DND-41 (cell line): ENCODE measurements around the gene EFCAB9.
"Not testable (repeated sequence)": the region's sequence is repeated elsewhere in the genome, so short reads cannot be mapped to it uniquely, and the experiment has no call there.

Experiments
- ATAC-seq: fragments of 200-7000 bp; cut with Tn5 transposase; 3 replicates; pipeline ENCODE4 v1.9.1; 2021; ENCODE audit warnings: low read depth; ENCODE audit not compliant: insufficient read depth
- DNase-seq: peaks from one replicate; pipeline ENCODE4 v3.0.0-alpha.2; 2020
- H2AFZ ChIP-seq: 2 replicates; pipeline ENCODE4 v1.6.0; 2012; ENCODE audit warnings: low read depth, low read length
- H3K27ac ChIP-seq: 2 replicates; pipeline ENCODE4 v1.5.1; 2012; ENCODE audit warnings: low read length, inconsistent platforms
- H3K27me3 ChIP-seq: fragments of 200-600 bp; sonication (generic); 2 replicates; pipeline ENCODE4 v1.6.0; 2012; ENCODE audit warnings: low read length, mild to moderate bottlenecking, inconsistent platforms; ENCODE audit not compliant: insufficient read depth, poor library complexity
- H3K36me3 ChIP-seq: 2 replicates; pipeline ENCODE4 v1.5.1; 2012; ENCODE audit warnings: low read length, inconsistent platforms; ENCODE audit not compliant: insufficient read depth
- H3K4me1 ChIP-seq: 2 replicates; pipeline ENCODE4 v1.5.1; 2012; ENCODE audit warnings: mild to moderate bottlenecking, low read length; ENCODE audit not compliant: insufficient read depth
- H3K4me2 ChIP-seq: 2 replicates; pipeline ENCODE4 v1.6.0; 2012; ENCODE audit warnings: mild to moderate bottlenecking, moderate library complexity, low read length, inconsistent platforms; ENCODE audit not compliant: insufficient read depth
- H3K4me3 ChIP-seq, 2 experiments: fragments of 200-600 bp in 1 of 2; shearing (Covaris generic) in 1 of 2; 2 replicates each; pipeline ENCODE4 v1.5.1; 2012 to 2016; ENCODE audit warnings: inconsistent platforms in 2 of 2, low read length in 2 of 2, mild to moderate bottlenecking in 2 of 2, low read depth in 1 of 2, moderate library complexity in 1 of 2
- H3K79me2 ChIP-seq: 2 replicates; pipeline ENCODE4 v1.6.0; 2012; ENCODE audit warnings: low read length, inconsistent platforms; ENCODE audit not compliant: insufficient read depth
- H3K9ac ChIP-seq: 2 replicates; pipeline ENCODE4 v1.6.0; 2012; ENCODE audit warnings: low read depth, mild to moderate bottlenecking, inconsistent platforms, low read length, moderate library complexity
- H3K9me3 ChIP-seq: 2 replicates; pipeline ENCODE4 v1.5.1; 2012; ENCODE audit warnings: low read length, moderate library complexity, mild to moderate bottlenecking, inconsistent platforms; ENCODE audit not compliant: insufficient read depth, severe bottlenecking
- H4K20me1 ChIP-seq: 2 replicates; pipeline ENCODE4 v1.6.0; 2012; ENCODE audit warnings: low read length; ENCODE audit not compliant: insufficient read depth
- EZH2 ChIP-seq: IDR thresholded peaks from 3 replicates; pipeline ENCODE4 v1.6.1; 2012; ENCODE audit warnings: borderline replicate concordance, low read depth, mild to moderate bottlenecking, moderate library complexity, low read length, inconsistent platforms; ENCODE audit not compliant: severe bottlenecking
- TF ChIP-seq, protein P1 (sequence below): IDR thresholded peaks from 2 replicates; pipeline ENCODE4 v1.5.1; 2012; ENCODE audit warnings: borderline replicate concordance, low read length, moderate library complexity, mild to moderate bottlenecking; ENCODE audit not compliant: poor library complexity, severe bottlenecking; ENCODE audit errors: extremely low read depth

The EFCAB9 gene

DNA sequence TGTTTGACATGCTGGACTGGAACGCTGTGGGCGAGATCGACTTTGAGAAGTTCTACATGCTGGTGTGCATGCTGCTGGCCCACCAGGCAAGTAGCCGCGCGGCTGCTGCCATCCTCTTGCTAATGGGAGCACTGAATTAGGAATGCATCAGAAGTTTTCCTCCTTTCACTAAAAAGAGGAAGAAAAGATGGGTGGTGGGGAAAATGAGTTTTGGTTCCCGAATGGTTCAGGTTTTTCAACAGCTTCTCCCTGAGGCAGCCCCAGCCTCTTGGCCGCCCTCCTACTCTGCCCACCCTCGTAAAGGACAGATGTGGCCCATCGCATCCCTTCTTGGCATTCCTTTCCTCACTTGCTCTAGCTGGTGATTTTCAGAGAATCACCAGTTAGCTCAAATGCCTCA, 5.5 kb downstream of the EFCAB9 start:
- Histone ChIP-seq H3K27ac (no peak overlapping the region), H4K20me1 (no peaks in the 10 kb centered on the region), H3K4me1 (no peaks in the 10 kb centered on the region), H3K27me3 (no peaks in the 10 kb centered on the region), H3K36me3 (no peaks in the 10 kb centered on the region), H3K4me2 (no peak overlapping the region), H3K9me3 (no peaks in the 10 kb centered on the region), H3K9ac (no peak overlapping the region), H2AFZ (no peak overlapping the region), H3K4me3 (no peak overlapping the region), H3K79me2 (no peaks in the 10 kb centered on the region)
- ATAC-seq (no peak), DNase-seq (no peak)
- TF ChIP-seq, protein P1, sequence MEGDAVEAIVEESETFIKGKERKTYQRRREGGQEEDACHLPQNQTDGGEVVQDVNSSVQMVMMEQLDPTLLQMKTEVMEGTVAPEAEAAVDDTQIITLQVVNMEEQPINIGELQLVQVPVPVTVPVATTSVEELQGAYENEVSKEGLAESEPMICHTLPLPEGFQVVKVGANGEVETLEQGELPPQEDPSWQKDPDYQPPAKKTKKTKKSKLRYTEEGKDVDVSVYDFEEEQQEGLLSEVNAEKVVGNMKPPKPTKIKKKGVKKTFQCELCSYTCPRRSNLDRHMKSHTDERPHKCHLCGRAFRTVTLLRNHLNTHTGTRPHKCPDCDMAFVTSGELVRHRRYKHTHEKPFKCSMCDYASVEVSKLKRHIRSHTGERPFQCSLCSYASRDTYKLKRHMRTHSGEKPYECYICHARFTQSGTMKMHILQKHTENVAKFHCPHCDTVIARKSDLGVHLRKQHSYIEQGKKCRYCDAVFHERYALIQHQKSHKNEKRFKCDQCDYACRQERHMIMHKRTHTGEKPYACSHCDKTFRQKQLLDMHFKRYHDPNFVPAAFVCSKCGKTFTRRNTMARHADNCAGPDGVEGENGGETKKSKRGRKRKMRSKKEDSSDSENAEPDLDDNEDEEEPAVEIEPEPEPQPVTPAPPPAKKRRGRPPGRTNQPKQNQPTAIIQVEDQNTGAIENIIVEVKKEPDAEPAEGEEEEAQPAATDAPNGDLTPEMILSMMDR = no peak
- no peak for TF ChIP-seq EZH2

DNA sequence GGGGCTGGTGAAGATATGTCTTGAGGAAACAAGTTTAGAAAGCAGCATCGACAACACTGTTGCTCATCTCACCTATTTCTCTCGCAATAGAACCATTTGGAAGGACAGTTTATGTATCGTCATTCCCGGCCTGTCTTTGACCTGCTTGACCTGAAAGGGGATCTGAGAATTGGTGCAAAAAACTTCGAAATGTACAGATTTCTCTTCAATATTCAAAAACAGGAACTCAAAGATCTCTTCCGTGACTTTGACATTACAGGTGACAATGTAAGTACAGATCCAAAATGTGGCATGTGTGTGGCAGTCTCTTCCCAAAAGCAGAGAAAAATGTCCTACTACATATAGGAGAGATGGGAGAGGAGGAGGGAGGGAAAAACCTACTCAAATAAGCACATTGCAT, 6.5 kb downstream of the EFCAB9 start:
- no peaks in the 10 kb centered on the region for H3K36me3 ChIP-seq
- no peaks in the 10 kb centered on the region for H3K4me1 ChIP-seq
- no peak for TF ChIP-seq EZH2
- TF ChIP-seq, protein P1 = no peak
- H3K27me3 ChIP-seq = no peaks in the 10 kb centered on the region
- no peak overlapping the region for H3K4me2 ChIP-seq
- no peak overlapping the region for H3K4me3 ChIP-seq
- no peaks in the 10 kb centered on the region for H3K79me2 ChIP-seq
- DNase-seq = no peak
- no peak for ATAC-seq
- H3K9me3 ChIP-seq = no peaks in the 10 kb centered on the region
- no peaks in the 10 kb centered on the region for H4K20me1 ChIP-seq
- H3K27ac ChIP-seq = no peak overlapping the region
- H3K9ac ChIP-seq = no peak overlapping the region
- no peak overlapping the region for H2AFZ ChIP-seq

DNA sequence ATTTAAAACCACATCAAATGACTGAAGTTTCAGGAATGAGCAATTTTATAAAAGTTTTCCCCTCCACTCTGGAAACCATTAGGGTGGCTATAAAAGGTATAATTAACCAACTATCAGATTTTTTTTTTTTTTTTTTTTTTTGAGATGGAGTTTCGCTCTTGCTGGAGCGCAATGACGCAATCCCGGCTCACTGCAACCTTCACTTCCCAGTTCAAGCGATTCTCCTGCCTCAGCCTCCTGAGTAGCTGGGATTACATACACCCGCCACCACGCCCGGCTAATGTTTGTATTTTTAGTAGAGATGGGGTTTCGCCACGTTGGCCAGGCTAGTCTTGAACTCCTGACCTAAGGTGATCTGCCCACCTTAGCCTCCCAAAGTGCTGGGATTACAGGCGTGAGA, 12.0 kb downstream of the EFCAB9 start:
- H3K36me3 ChIP-seq = peaks cover 10% of the 10 kb centered on the region; the same call in 1 of the 2 replicates
- not testable (repeated sequence) for H3K27me3 ChIP-seq, H3K4me3 ChIP-seq, H3K9me3 ChIP-seq, H3K9ac ChIP-seq, H4K20me1 ChIP-seq, H3K4me1 ChIP-seq, H3K27ac ChIP-seq, H2AFZ ChIP-seq, H3K4me2 ChIP-seq, DNase-seq, H3K79me2 ChIP-seq, ATAC-seq

DNA sequence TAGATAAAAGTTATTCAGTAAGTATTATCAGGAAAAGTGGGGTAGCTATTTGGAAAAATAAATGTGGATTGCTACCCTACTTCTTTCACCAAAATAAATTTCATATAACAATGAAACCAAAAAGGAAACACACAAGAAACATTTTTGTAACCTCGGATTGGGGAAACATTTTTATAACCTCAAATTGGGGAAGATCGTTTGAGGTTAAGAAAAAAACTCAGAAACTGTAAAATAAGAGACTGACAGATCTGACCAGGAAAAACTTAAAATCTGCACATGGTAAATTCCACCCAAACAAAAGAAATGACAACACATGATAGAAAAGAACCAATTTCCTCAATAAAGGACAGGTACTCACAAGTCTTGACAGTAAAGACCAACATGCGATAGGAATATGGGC, 13.5 kb downstream of the EFCAB9 start:
- no peaks in the 10 kb centered on the region for H3K79me2 ChIP-seq
- H3K4me1 ChIP-seq = no peaks in the 10 kb centered on the region
- no peak overlapping the region for H2AFZ ChIP-seq
- peaks cover 23% of the 10 kb centered on the region for H3K36me3 ChIP-seq
- no peak overlapping the region for H3K4me3 ChIP-seq
- no peak overlapping the region for H3K4me2 ChIP-seq
- no peaks in the 10 kb centered on the region for H3K27me3 ChIP-seq
- H3K9ac ChIP-seq = no peak overlapping the region
- DNase-seq (no peak), ATAC-seq (no peak)
- TF ChIP-seq, protein P1 = no peak
- no peaks in the 10 kb centered on the region for H4K20me1 ChIP-seq
- no peak overlapping the region for H3K27ac ChIP-seq
- no peaks in the 10 kb centered on the region for H3K9me3 ChIP-seq
